HG02852 (cell line): ENCODE measurements around the gene ZNF830.
"Not testable (repeated sequence)": the region's sequence is repeated elsewhere in the genome, so short reads cannot be mapped to it uniquely, and the experiment has no call there.

Experiments used
- ATAC-seq: cut with Tn5 transposase; IDR thresholded peaks from one replicate; pipeline ENCODE4 v1.9.1; 2021; ENCODE audit warnings: mild to moderate bottlenecking, moderate library complexity; ENCODE audit not compliant: unreplicated experiment

Gene ZNF830

GRCh38 chr17:34961093-34961911, at the start of gene ZNF830, which contains the start of gene CCT6B:
TSS of gene ZNF830 (plus strand) at chr17:34961540. CDS start at chr17:34961567, 27 bp downstream.
TSS of gene CCT6B (minus strand) at chr17:34961460. CDS start at chr17:34961393, 67 bp downstream.
- peak; percentile 88 for ATAC-seq

GRCh38 chr17:34913001-34913400, 48.3 kb upstream of the ZNF830 start:
- ATAC-seq: no peak

- ATAC-seq: no peak
Observed at GRCh38 chr17:34916120-34916519, 45.2 kb upstream of the ZNF830 start.

GRCh38 chr17:34917381-34917780, 44.0 kb upstream of the ZNF830 start:
- no peak for ATAC-seq

GRCh38 chr17:34920676-34921075, 40.7 kb upstream of the ZNF830 start:
- no peak for ATAC-seq

GRCh38 chr17:34926661-34927060, 34.7 kb upstream of the ZNF830 start:
- ATAC-seq: no peak

GRCh38 chr17:34930283-34930682, 31.1 kb upstream of the ZNF830 start:
- no peak for ATAC-seq

GRCh38 chr17:34950780-34951179, 10.6 kb upstream of the ZNF830 start:
- not testable (repeated sequence) for ATAC-seq

- ATAC-seq: no peak
Observed at GRCh38 chr17:34958438-34958837, 2.9 kb upstream of the ZNF830 start.

- ATAC-seq: no peak
Observed at GRCh38 chr17:34974179-34974578, 12.8 kb downstream of the ZNF830 start.

GRCh38 chr17:34974794-34975785, 13.8 kb downstream of the ZNF830 start:
- ATAC-seq: no peak

GRCh38 chr17:34979153-34979552, 17.8 kb downstream of the ZNF830 start:
- no peak for ATAC-seq

- no peak for ATAC-seq
Observed at GRCh38 chr17:34979650-34980352, 18.5 kb downstream of the ZNF830 start.

GRCh38 chr17:34980353-34980680, 19.0 kb downstream of the ZNF830 start, which contains the start of gene LIG3:
TSS of gene LIG3 (plus strand) at chr17:34980512. CDS start at chr17:34983006, 2,494 bp downstream.
- ATAC-seq: peak; percentile 84

GRCh38 chr17:34980681-34981537, 19.6 kb downstream of the ZNF830 start:
- peak; percentile 78 for ATAC-seq

GRCh38 chr17:34981538-34982241, 20.4 kb downstream of the ZNF830 start:
- no peak for ATAC-seq

- ATAC-seq: no peak
Observed at GRCh38 chr17:34987232-34987631, 25.9 kb downstream of the ZNF830 start.

GRCh38 chr17:34988644-34989043, 27.3 kb downstream of the ZNF830 start:
- ATAC-seq: no peak

- ATAC-seq: no peak
Observed at GRCh38 chr17:34989473-34989872, 28.1 kb downstream of the ZNF830 start.
